Left ventricle myocardium superior (tissue), 1 donor: ENCODE measurements around the gene TSEN2. TPM values are rescaled to one million over a fixed set of nuclear protein-coding genes. Genes with fewer than 3 reads are reported as not detected.

ENCODE experiments used
- ATAC-seq: fragments of 200-7000 bp; cut with Tn5 transposase; one replicate; pipeline ENCODE4 v1.9.1; 2020; ENCODE audit warnings: mild to moderate bottlenecking, moderate library complexity
- DNase-seq: peaks from one replicate; pipeline ENCODE4 v3.0.0-alpha.2; 2020
- intact Hi-C: fragments of 100-400 bp; cut with micrococcal nuclease; formaldehyde crosslinking; loops from one replicate; pipeline ENCODE4 v1.11.0; 2022
- total RNA-seq: library from RNA; stranded (reverse); fragmentation: NEBNext Ultra II Directional; extraction: Animal tissue kit (Norgen Biotek cat#: 25700); gene quantifications from one replicate; pipeline ENCODE4 v1.2.1, GENCODE V29; 2021
- donor health status: DM: no; HTN: yes; CAD: no; lungs with severe emphysema.

Gene TSEN2
- total RNA-seq, 1 donor from 2014 or later, result 23.1 TPM

GRCh38 chr3:12489368-12489767 is 5.1 kb downstream of the TSEN2 start:
- intact Hi-C loops, result no loop called here
- ATAC-seq (no peak), DNase-seq (no peak)

GRCh38 chr3:12489832-12490231 is 5.6 kb downstream of the TSEN2 start:
- intact Hi-C loops, result no loop called here
- no peak for DNase-seq
- no peak for ATAC-seq

- ATAC-seq (no peak), DNase-seq (no peak)
- intact Hi-C loops, result no loop called here
These were observed 6.3 kb downstream of the TSEN2 start for GRCh38 chr3:12490547-12490946.

GRCh38 chr3:12495749-12496452 is 11.6 kb downstream of the TSEN2 start:
- DNase-seq, result no peak
- intact Hi-C loops, result no loop called here
- ATAC-seq, result no peak

GRCh38 chr3:12496453-12496761 is 12.1 kb downstream of the TSEN2 start:
- intact Hi-C loops, result no loop called here
- DNase-seq (no peak), ATAC-seq (no peak)

GRCh38 chr3:12499474-12499873 is 15.2 kb downstream of the TSEN2 start:
- intact Hi-C loops, result no loop called here
- DNase-seq (no peak), ATAC-seq (no peak)

- intact Hi-C loops, result no loop called here
- DNase-seq (no peak), ATAC-seq (peak; percentile 60)
These were observed 17.2 kb downstream of the TSEN2 start for GRCh38 chr3:12501360-12502020.

- DNase-seq, result peak; percentile 35
- no peak for ATAC-seq
- intact Hi-C loops, result no loop called here
These were observed 19.1 kb downstream of the TSEN2 start for GRCh38 chr3:12503126-12503957.

- ATAC-seq, result no peak
These were observed 22.0 kb downstream of the TSEN2 start for GRCh38 chr3:12506201-12506709.

GRCh38 chr3:12507591-12508281 is 23.5 kb downstream of the TSEN2 start:
- no peak for DNase-seq
- intact Hi-C loops, result no loop called here
- peak; percentile 53 for ATAC-seq

More at GRCh38 chr3:12506201-12506709, 22.0 kb downstream of the TSEN2 start:
- DNase-seq, result no peak
- intact Hi-C loops, result no loop called here

GRCh38 chr3:12508291-12508700 is 24.0 kb downstream of the TSEN2 start:
- ATAC-seq (peak; percentile 71), DNase-seq (no peak)
- intact Hi-C loops, result no loop called here

GRCh38 chr3:12509466-12509865 is 25.2 kb downstream of the TSEN2 start:
- DNase-seq, result no peak
- intact Hi-C loops, result no loop called here
- ATAC-seq, result no peak

- no peak for ATAC-seq
- DNase-seq, result no peak
- intact Hi-C loops, result no loop called here
These were observed 28.3 kb downstream of the TSEN2 start for GRCh38 chr3:12512534-12513118.

- ATAC-seq, result peak; percentile 95
- peak; percentile 63 for DNase-seq
- intact Hi-C loops, result no loop called here
These were observed 29.6 kb downstream of the TSEN2 start for GRCh38 chr3:12513694-12514446.

- DNase-seq (no peak), ATAC-seq (no peak)
- intact Hi-C loops, result no loop called here
These were observed 31.4 kb downstream of the TSEN2 start for GRCh38 chr3:12515631-12516030.

GRCh38 chr3:12516873-12517272 is 32.6 kb downstream of the TSEN2 start:
- intact Hi-C loops, result no loop called here
- no peak for DNase-seq
- no peak for ATAC-seq

- ATAC-seq (no peak), DNase-seq (peak; percentile 42)
- intact Hi-C loops, result no loop called here
These were observed 34.2 kb downstream of the TSEN2 start for GRCh38 chr3:12518261-12519028.

GRCh38 chr3:12521010-12521409 is 36.7 kb downstream of the TSEN2 start:
- ATAC-seq (no peak), DNase-seq (no peak)
- intact Hi-C loops, result no loop called here
